LoVo (cell line): ENCODE results near the gene CNBP.
A peak's percentile ranks its signal among the peaks of the same experiment; 100 is the strongest.
"Not testable (repeated sequence)": the region's sequence is repeated elsewhere in the genome, so short reads cannot be mapped to it uniquely, and the experiment has no call there.

Experiments
- DNase-seq: peaks from one replicate; pipeline ENCODE4 v3.0.0-alpha.2; 2016; ENCODE audit warnings: low spot score

CNBP gene

GRCh38 chr3:129183569-129184395 lies at the start of gene CNBP:
Gene CNBP, minus strand, starts transcription at chr3:129183896. Its CDS starts 12,139 bp downstream, at chr3:129171757.
- peak; percentile 95 for DNase-seq

- DNase-seq = no peak
These were observed 47.8 kb upstream of the CNBP start for GRCh38 chr3:129231331-129232119.

- DNase-seq = peak; percentile 58
These were observed 46.8 kb upstream of the CNBP start for GRCh38 chr3:129230311-129231019.

GRCh38 chr3:129228891-129229585 lies 45.3 kb upstream of the CNBP start:
- no peak for DNase-seq

- peak; percentile 69 for DNase-seq
These were observed 42.7 kb upstream of the CNBP start for GRCh38 chr3:129226374-129226773.

- peak; percentile 66 for DNase-seq
These were observed 41.3 kb upstream of the CNBP start for GRCh38 chr3:129224984-129225393.

GRCh38 chr3:129224387-129224786 lies 40.7 kb upstream of the CNBP start:
- not testable (repeated sequence) for DNase-seq

GRCh38 chr3:129218742-129219141 lies 35.0 kb upstream of the CNBP start:
- no peak for DNase-seq

GRCh38 chr3:129213238-129213637 lies 29.5 kb upstream of the CNBP start:
- no peak for DNase-seq

GRCh38 chr3:129211772-129212171 lies 28.1 kb upstream of the CNBP start:
- peak; percentile 99 for DNase-seq

GRCh38 chr3:129211345-129211744 lies 27.6 kb upstream of the CNBP start:
- no peak for DNase-seq

- no peak for DNase-seq
These were observed 23.8 kb upstream of the CNBP start for GRCh38 chr3:129207479-129207878.

GRCh38 chr3:129205109-129205832 lies 21.6 kb upstream of the CNBP start:
- DNase-seq = no peak

- DNase-seq = no peak
These were observed 20.8 kb upstream of the CNBP start for GRCh38 chr3:129204473-129204872.

- no peak for DNase-seq
These were observed 15.7 kb upstream of the CNBP start for GRCh38 chr3:129199366-129199765.

GRCh38 chr3:129197321-129197720 lies 13.6 kb upstream of the CNBP start:
- DNase-seq = no peak

GRCh38 chr3:129196601-129197000 lies 12.9 kb upstream of the CNBP start:
- DNase-seq = no peak

- no peak for DNase-seq
These were observed 12.1 kb upstream of the CNBP start for GRCh38 chr3:129195731-129196256.

GRCh38 chr3:129189793-129190192 lies 6.1 kb upstream of the CNBP start:
- DNase-seq = not testable (repeated sequence)

GRCh38 chr3:129187857-129188256 lies 4.2 kb upstream of the CNBP start:
- DNase-seq = no peak

- no peak for DNase-seq
These were observed 2.1 kb upstream of the CNBP start for GRCh38 chr3:129185783-129186182.
